ENCODE data around the gene GUCY2D.
"Not testable (repeated sequence)": the region's sequence is repeated elsewhere in the genome, so short reads cannot be mapped to it uniquely, and the experiment has no call there.

Gene GUCY2D

GRCh38 chr17:8046929-8047768 lies 44.7 kb downstream of the GUCY2D start:
- DNase-seq: no peak

- DNase-seq: no peak
Measured at GRCh38 chr17:8047769-8048110, 45.3 kb downstream of the GUCY2D start.

GRCh38 chr17:8048236-8048635 lies 45.8 kb downstream of the GUCY2D start:
- DNase-seq: no peak

GRCh38 chr17:8048736-8049135 lies 46.3 kb downstream of the GUCY2D start:
- DNase-seq: no peak

GRCh38 chr17:8051831-8052230 lies 49.4 kb downstream of the GUCY2D start:
- DNase-seq: no peak

GRCh38 chr17:8052256-8053252 lies 50.1 kb downstream of the GUCY2D start:
- DNase-seq: no peak

- DNase-seq: no peak
Measured at GRCh38 chr17:8053600-8053999, 51.2 kb downstream of the GUCY2D start.

- no peak for DNase-seq
Measured at GRCh38 chr17:8055851-8056231, 53.4 kb downstream of the GUCY2D start.

GRCh38 chr17:8056232-8056975 lies 54.0 kb downstream of the GUCY2D start:
- peak; percentile 95 to 96 for DNase-seq

- DNase-seq: no peak
Measured at GRCh38 chr17:8056976-8057625, 54.7 kb downstream of the GUCY2D start.

GRCh38 chr17:8057691-8058114 lies 55.3 kb downstream of the GUCY2D start:
- DNase-seq: peak; percentile 80 to 88

- no peak for DNase-seq
Measured at GRCh38 chr17:8059131-8059530, 56.7 kb downstream of the GUCY2D start.

- peak; percentile 79 to 90 for DNase-seq
Measured at GRCh38 chr17:8060274-8060673, 57.9 kb downstream of the GUCY2D start.

- DNase-seq: not testable (repeated sequence)
Measured at GRCh38 chr17:8061851-8062250, 59.4 kb downstream of the GUCY2D start.

- DNase-seq: no peak
Measured at GRCh38 chr17:8062435-8062806, 60.0 kb downstream of the GUCY2D start.

- no peak for DNase-seq
Measured at GRCh38 chr17:8062807-8063483, 60.5 kb downstream of the GUCY2D start.

- DNase-seq: no peak
Measured at GRCh38 chr17:8063761-8064534, 61.5 kb downstream of the GUCY2D start.

- no peak for DNase-seq
Measured at GRCh38 chr17:8064561-8065019, 62.2 kb downstream of the GUCY2D start.

- DNase-seq: no peak
Measured at GRCh38 chr17:8066841-8067775, 64.7 kb downstream of the GUCY2D start.

GRCh38 chr17:8067806-8068205 lies 65.4 kb downstream of the GUCY2D start:
- no peak for DNase-seq
